HUES6 (cell line): Measurements from ENCODE around the gene UBTD1.
"Not testable (repeated sequence)": the region's sequence is repeated elsewhere in the genome, so short reads cannot be mapped to it uniquely, and the experiment has no call there.

ENCODE experiments used
- H3K27ac ChIP-seq: 2 replicates; pipeline ENCODE4 v1.7.0; 2013; ENCODE audit warnings: low read depth, mild to moderate bottlenecking, low read length, inconsistent platforms
- H3K27me3 ChIP-seq: 2 replicates; pipeline ENCODE4 v1.6.1; 2013; ENCODE audit warnings: low read length; ENCODE audit not compliant: control insufficient read depth, insufficient read depth
- H3K36me3 ChIP-seq: 2 replicates; pipeline ENCODE4 v1.6.1; 2013; ENCODE audit warnings: low read length; ENCODE audit not compliant: control insufficient read depth, insufficient read depth
- H3K4me1 ChIP-seq: 2 replicates; pipeline ENCODE4 v1.6.1; 2013; ENCODE audit warnings: low read length; ENCODE audit not compliant: control insufficient read depth, insufficient read depth
- H3K4me3 ChIP-seq: 2 replicates; pipeline ENCODE4 v1.5.1; 2013; ENCODE audit warnings: low read depth, low read length
- H3K9ac ChIP-seq: one replicate; pipeline ENCODE4 v1.6.1; 2013; ENCODE audit warnings: mild to moderate bottlenecking, low read length
- H3K9me3 ChIP-seq: 2 replicates; pipeline ENCODE4 v1.6.1; 2013; ENCODE audit warnings: low read depth, low read length; ENCODE audit not compliant: control insufficient read depth, insufficient read depth

The UBTD1 gene

DNA sequence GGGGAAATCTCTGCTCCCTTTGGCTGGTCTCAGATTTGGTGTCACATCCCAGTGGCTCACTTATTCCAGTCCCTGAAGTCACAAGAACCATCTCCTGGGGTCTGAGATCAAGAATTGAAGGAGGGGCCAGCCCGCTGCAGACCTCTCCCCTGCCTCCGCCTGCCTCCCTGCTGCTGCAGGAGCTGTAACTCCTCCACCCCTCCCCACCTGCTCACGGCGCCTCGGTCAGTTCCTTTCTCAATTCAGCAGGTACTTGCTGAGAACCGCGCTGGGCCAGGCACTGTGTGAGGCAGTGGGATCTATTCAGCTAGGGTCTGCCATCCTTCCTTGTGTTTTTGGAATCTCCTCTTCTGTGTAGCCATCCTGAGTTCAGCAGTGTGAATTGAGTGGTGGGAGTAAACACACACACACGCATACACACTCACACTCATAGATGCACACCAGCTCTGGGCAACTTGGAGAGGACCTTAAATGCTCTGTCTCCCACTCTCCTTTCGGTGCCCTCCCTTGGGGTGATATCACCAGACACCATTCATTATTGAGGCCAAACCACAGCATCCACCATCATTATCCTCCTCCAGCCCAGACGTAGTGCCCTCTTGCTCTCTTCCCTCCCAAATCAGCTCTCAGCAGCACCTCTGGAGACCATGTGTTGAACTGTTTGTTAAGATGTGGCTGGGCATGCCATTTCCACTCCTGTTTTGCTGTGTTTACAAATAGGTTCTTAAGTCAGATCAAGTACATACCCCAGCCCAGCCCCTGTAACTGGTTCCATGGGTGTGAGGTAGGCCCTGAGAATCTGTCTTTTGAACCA, 51.8 kb downstream of the UBTD1 start:
- Histone ChIP-seq H3K27ac (peak overlapping the region; percentile 54), H3K4me1 (peaks cover 37% of the 10 kb centered on the region), H3K9ac (peak overlapping the region; percentile 65)

DNA sequence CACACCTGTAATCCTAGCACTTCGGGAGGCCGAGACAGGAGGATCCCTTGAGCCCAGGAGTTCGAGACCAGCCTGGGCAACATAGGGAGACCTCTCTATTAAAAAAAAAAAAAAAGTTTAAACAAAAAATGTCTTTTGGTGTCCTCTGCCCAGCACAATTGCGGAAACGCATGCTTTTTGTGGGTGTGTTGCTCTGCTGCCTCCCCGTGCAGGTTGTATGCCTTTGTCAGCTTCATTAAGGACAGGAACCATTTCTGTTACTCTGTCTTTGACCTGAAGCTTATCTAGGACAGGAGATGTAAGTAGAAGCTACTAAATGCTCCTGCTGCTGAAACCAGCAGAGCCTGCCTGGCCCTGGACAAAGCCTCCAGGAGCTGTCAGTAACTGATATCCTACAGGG, 52.5 kb downstream of the UBTD1 start:
- no peak overlapping the region for H3K4me3 ChIP-seq
- H3K4me1 ChIP-seq, result peaks cover 37% of the 10 kb centered on the region
- H3K36me3 ChIP-seq, result no peaks in the 10 kb centered on the region
- no peak overlapping the region for H3K27ac ChIP-seq
- H3K9ac ChIP-seq, result no peak overlapping the region
- no peaks in the 10 kb centered on the region for H3K9me3 ChIP-seq
- H3K27me3 ChIP-seq, result no peaks in the 10 kb centered on the region

More for the DNA sequence above, 51.8 kb downstream of the UBTD1 start:
- H3K36me3 ChIP-seq, result no peaks in the 10 kb centered on the region
- H3K4me3 ChIP-seq, result no peak overlapping the region
- H3K27me3 ChIP-seq, result no peaks in the 10 kb centered on the region
- H3K9me3 ChIP-seq, result no peaks in the 10 kb centered on the region

DNA sequence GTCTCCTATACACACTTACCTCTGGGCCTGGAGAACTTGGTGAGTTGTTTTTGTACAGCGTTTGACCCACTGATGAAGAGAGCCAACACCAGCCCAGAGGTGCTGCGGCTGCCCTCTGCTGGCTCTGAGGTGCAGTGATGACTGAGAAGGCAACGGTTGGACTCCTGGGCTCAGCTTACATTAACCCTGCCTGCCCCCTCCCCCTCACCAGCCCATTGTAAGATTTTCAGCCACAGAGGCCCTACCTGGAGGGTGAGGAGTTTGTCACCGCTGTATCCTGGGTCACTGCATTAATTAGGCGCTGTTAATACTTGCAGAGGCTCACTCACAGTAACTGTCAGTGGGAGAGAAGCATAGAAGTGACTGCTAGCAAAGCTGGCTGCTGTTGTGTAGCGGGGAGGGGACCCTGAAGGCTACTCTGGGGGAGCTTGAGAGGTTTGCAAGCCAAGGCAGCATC, 54.9 kb downstream of the UBTD1 start:
- Histone ChIP-seq H3K4me3 (no peak overlapping the region), H3K27me3 (no peaks in the 10 kb centered on the region), H3K9ac (no peak overlapping the region), H3K9me3 (no peaks in the 10 kb centered on the region), H3K36me3 (no peaks in the 10 kb centered on the region), H3K27ac (no peak overlapping the region), H3K4me1 (peaks cover 33% of the 10 kb centered on the region)

DNA sequence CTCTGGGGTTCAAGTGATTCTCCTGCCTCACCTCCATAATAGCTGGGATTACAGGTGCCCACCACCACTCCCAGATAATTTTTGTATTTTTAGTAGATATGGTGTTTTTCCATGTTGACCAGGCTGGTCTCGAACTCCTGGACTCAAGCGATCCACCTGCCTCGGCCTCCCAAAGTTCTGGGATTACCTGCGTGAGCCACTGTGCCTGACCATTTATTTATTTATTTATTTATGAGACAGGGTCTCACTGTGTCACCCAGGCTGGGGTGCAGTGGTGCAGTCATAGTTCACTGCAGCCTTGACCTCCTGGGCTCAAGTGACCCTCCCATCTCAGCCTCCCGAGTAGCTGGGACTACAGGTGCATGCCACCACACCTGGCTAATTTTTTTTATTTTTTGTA, 55.6 kb downstream of the UBTD1 start:
- peaks cover 27% of the 10 kb centered on the region for H3K4me1 ChIP-seq
- not testable (repeated sequence) for H3K27me3 ChIP-seq, H3K27ac ChIP-seq, H3K9ac ChIP-seq, H3K4me3 ChIP-seq, H3K9me3 ChIP-seq, H3K36me3 ChIP-seq

DNA sequence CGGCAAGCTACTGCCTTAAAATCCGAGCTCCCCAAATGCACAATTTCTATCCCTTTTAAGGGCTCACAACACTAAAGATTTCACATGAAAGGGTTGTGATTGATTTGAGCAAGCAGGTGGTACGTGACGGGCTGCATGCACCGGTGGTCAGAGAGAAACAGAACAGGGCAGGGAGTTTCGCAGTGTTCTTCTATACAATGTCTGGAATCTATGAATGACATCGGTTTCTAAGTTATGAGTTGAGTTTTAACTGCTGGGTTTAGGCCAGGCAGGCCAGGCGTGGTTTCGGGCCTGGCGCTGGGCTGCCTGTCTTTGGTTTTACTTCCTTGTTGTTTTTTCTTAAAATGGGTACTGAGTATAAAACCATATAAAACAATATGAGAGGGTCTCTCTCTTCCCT, 56.8 kb downstream of the UBTD1 start:
- H3K36me3 ChIP-seq, H3K27me3 ChIP-seq, H3K9ac ChIP-seq, H3K4me3 ChIP-seq, H3K9me3 ChIP-seq, H3K27ac ChIP-seq: not testable (repeated sequence)
- H3K4me1 ChIP-seq, result peaks cover 15% of the 10 kb centered on the region

- H3K4me3 ChIP-seq, H3K9me3 ChIP-seq, H3K27me3 ChIP-seq, H3K4me1 ChIP-seq, H3K36me3 ChIP-seq, H3K27ac ChIP-seq, H3K9ac ChIP-seq: not testable (repeated sequence)
These were observed 62.1 kb downstream of the UBTD1 start for GRCh38 chr10:97560731-97561381.

DNA sequence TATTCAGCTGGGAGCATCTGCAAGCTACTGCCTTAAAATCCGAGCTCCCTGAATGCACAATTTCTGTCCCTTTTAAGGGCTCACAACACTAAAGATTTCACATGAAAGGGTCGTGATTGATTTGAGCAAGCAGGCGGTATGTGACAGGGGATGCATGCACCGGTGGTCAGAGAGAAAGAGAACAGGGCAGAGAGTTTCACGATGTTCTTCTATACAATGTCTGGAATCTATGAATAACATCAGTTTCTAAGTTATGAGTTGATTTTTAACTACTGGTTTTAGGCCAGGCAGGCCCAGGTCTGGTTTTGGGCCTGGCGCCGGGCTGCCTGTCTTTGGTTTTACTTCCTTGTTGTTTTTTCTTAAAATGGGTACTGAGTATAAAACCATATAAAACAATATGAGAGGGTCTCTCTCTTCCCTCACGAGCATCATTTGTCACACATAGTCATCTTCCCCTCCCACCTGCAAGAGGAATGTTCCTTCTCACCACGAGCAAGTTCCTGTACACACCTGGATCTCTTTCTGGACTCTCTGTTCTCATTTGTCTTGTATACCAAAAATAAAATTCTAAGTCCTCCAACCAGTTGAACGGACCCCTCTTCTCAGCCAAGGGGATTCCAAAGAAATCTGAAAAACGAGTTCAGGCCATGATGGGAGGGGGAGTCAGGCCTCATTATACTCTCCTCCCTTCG, 62.8 kb downstream of the UBTD1 start:
- not testable (repeated sequence) for H3K36me3 ChIP-seq, H3K4me3 ChIP-seq, H3K27me3 ChIP-seq, H3K27ac ChIP-seq, H3K9me3 ChIP-seq, H3K9ac ChIP-seq, H3K4me1 ChIP-seq

DNA sequence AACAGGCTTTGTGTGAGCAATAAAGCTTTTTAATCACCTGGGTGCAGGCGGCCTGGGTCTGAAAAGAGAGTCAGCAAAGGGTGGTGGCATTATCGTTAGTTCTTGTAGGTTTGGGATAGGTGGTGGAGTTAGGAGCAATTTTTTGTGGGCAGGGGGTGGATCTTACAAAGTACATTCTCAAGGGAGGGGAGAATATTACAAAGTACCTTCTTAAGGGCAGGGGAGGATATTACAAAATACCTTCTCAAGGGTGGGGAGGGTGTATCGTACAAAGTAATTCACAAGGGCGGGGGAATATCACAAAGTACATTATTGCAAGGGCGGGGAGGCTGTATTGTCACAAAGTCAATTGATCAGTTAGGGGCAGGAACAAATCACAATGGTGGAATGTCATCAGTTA, 63.6 kb downstream of the UBTD1 start:
- not testable (repeated sequence) for H3K4me1 ChIP-seq, H3K9ac ChIP-seq, H3K9me3 ChIP-seq, H3K4me3 ChIP-seq, H3K36me3 ChIP-seq, H3K27me3 ChIP-seq, H3K27ac ChIP-seq

DNA sequence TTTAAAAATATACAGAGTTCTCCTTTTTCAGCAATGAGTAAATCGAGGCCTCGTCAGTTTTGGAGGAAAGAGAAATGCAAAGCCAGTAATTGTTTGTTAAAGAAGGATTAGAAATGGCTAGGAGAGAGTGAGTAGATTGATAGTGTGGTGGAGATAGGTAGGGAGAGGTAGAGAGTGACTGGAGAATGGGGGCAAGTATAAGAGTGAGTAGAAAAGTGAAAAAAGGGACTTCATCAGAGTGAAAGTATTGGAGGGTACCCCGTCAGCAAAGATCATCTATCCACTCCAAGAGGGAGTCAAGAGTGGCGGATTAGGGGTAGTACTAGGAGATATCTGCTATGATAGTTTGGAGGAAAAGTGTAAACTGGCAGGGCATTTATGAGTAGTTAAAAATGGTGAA, 64.6 kb downstream of the UBTD1 start:
- Histone ChIP-seq H3K27me3 (no peaks in the 10 kb centered on the region), H3K4me3 (no peak overlapping the region), H3K27ac (no peak overlapping the region), H3K9ac (no peak overlapping the region), H3K4me1 (no peaks in the 10 kb centered on the region), H3K9me3 (peaks cover 4% of the 10 kb centered on the region), H3K36me3 (peaks cover 3% of the 10 kb centered on the region; the same call in 1 of the 2 replicates)

DNA sequence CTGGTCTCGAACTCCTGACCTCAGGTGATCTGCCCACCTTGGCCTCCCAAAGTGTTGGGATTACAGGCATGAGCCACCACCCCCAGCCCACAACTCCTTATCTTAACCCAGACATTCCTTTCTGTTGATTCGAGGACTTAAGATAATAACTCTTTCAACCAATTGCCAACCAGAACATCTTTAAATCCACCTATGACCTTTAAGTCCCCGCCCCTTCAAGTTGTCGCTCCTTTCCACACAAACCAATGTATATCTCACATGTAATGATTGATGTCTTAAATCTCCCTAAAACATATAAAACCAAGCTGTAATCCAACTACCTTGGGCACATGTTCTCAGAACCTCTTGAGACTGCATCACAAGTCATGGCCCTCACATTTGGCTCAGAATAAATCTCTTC, 66.1 kb downstream of the UBTD1 start:
- no peak overlapping the region for H3K4me3 ChIP-seq
- H3K4me1 ChIP-seq, result no peaks in the 10 kb centered on the region
- H3K9ac ChIP-seq, result no peak overlapping the region
- peaks cover 4% of the 10 kb centered on the region for H3K9me3 ChIP-seq
- H3K27ac ChIP-seq, result no peak overlapping the region
- peaks cover 14% of the 10 kb centered on the region for H3K36me3 ChIP-seq
- H3K27me3 ChIP-seq, result no peaks in the 10 kb centered on the region

GRCh38 chr10:97566336-97566996, 67.7 kb downstream of the UBTD1 start:
- Histone ChIP-seq H3K4me3 (no peak overlapping the region), H3K27ac (no peak overlapping the region), H3K9ac (no peak overlapping the region), H3K9me3 (peaks cover 4% of the 10 kb centered on the region), H3K27me3 (no peaks in the 10 kb centered on the region), H3K36me3 (peaks cover 27% of the 10 kb centered on the region), H3K4me1 (no peaks in the 10 kb centered on the region)
